Gastrocnemius medialis (tissue), 4 donors: ENCODE data around the gene IGLL5. TPM values are rescaled to one million over a fixed set of nuclear protein-coding genes. Genes with fewer than 3 reads are reported as not detected.

Source experiments
- ATAC-seq, 2 donors: fragments of 150-250 bp; one replicate each; pipeline ENCODE4 v1.9.1; 2016
- DNase-seq, 2 donors: peaks; one replicate each; pipeline ENCODE4 v3.0.0-alpha.2; 2019
- H3K27ac ChIP-seq, 4 donors: fragments of 200-600 bp; sonication (generic); 1 replicate in 1 of 4; 2 replicates in 3 of 4; pipeline ENCODE4 v1.5.1; 2016 to 2018; ENCODE audit warnings: mild to moderate bottlenecking in 2 of 4, moderate library complexity in 1 of 4
- H3K27me3 ChIP-seq, 3 donors: fragments of 200-600 bp; sonication (generic) in 2 of 3; 1 replicate in 1 of 3; 2 replicates in 2 of 3; pipeline versions ENCODE4 v1.5.1 to v1.6.0; 2016 to 2019; ENCODE audit warnings: mild to moderate bottlenecking in 1 of 3, moderate library complexity in 1 of 3
- H3K36me3 ChIP-seq, 2 donors: fragments of 200-600 bp; sonication (generic) in 1 of 2; one replicate each; pipeline ENCODE4 v1.5.1; 2017 to 2018
- H3K4me1 ChIP-seq, 2 donors: fragments of 200-600 bp; sonication (generic) in 1 of 2; one replicate each; pipeline ENCODE4 v1.5.1; 2016 to 2017; ENCODE audit warnings: mild to moderate bottlenecking in 2 of 2
- H3K4me3 ChIP-seq, 4 donors: fragments of 200-600 bp; sonication (generic) in 3 of 4; 1 replicate in 1 of 4; 2 replicates in 3 of 4; pipeline ENCODE4 v1.5.1; 2016 to 2019; ENCODE audit warnings: mild to moderate bottlenecking in 2 of 4
- H3K9me3 ChIP-seq, 3 donors: fragments of 200-600 bp; sonication (generic) in 2 of 3; 1 replicate in 1 of 3; 2 replicates in 2 of 3; pipeline ENCODE4 v1.5.1; 2016 to 2019
- CTCF ChIP-seq, 5 experiments: fragments of 450-650 bp in 3 of 5; fragments of 200-600 bp in 2 of 5; sonication (generic) in 2 of 5; IDR thresholded peaks in 4 of 5; conservative IDR thresholded peaks in 1 of 5; 1 replicate in 4 of 5; 2 replicates in 1 of 5; pipeline ENCODE4 v1.5.1; 2016 to 2019; ENCODE audit warnings: antibody characterized with exemption in 5 of 5, mild to moderate bottlenecking in 3 of 5, moderate library complexity in 3 of 5
- POLR2A ChIP-seq, 2 donors: fragments of 450-650 bp; IDR thresholded peaks; one replicate each; pipeline ENCODE4 v1.6.1; 2017; ENCODE audit warnings: antibody characterized with exemption in 2 of 2, mild to moderate bottlenecking in 2 of 2, moderate library complexity in 2 of 2
- in situ Hi-C, 4 donors: fragments of 200-750 bp; cut with MboI; loops; one replicate each; pipeline versions ENCODE4 v1.15.0 to v1.8.0; 2017; ENCODE audit warnings: low sequenced_read_pairs in 4 of 4
- intact Hi-C: fragments of 100-400 bp; cut with DNase I; formaldehyde crosslinking; loops from one replicate; pipeline ENCODE4 v1.15.1; 2023; ENCODE audit warnings: low total_unique reads
- total RNA-seq, 4 donors: library from RNA; depleted of rRNA; stranded (reverse); fragments of >200 nt; gene quantifications; one replicate each; pipeline versions ENCODE4 v1.1.0 to v1.2.3, GENCODE V29; 2016

The IGLL5 gene
- total RNA-seq, 4 donors from 2014 or later = 0.49 TPM; not detected in 3

GRCh38 chr22:22857607-22858558 lies 29.7 kb upstream of the IGLL5 start:
- Histone ChIP-seq H3K36me3 (no peaks in the 10 kb centered on the region), H3K9me3 (no peaks in the 10 kb centered on the region), H3K4me3 (no peak overlapping the region), H3K4me1 (no peaks in the 10 kb centered on the region), H3K27me3 (peaks cover 0 to 6% (median 0%) of the 10 kb centered on the region in 3 donors), H3K27ac (no peak overlapping the region)
- intact Hi-C loops (no loop called here), in situ Hi-C loops (loop anchor here in 1 of 4 donors (10.0 kb wide), 1 partner anchor 267 kb away; no protein-coding TSS in a partner anchor)
- ATAC-seq (no peak), DNase-seq (no peak)
- TF ChIP-seq POLR2A (IDR thresholded peaks at IDR 0.05) (no peak), CTCF (IDR thresholded peaks at IDR 0.05 in 4 of 5, conservative IDR thresholded peaks at IDR 0.05 in 1 of 5) (no peak)

GRCh38 chr22:22858559-22858937 lies 29.1 kb upstream of the IGLL5 start:
- no peak overlapping the region for H3K4me3 ChIP-seq
- intact Hi-C loops = no loop called here
- in situ Hi-C loops = loop anchor here in 1 of 4 donors (10.0 kb wide), 1 partner anchor 266 kb away; no protein-coding TSS in a partner anchor

GRCh38 chr22:22863001-22863400 lies 24.6 kb upstream of the IGLL5 start:
- intact Hi-C loops (no loop called here), in situ Hi-C loops (no loop called here)
- TF ChIP-seq POLR2A (IDR thresholded peaks at IDR 0.05) (no peak), CTCF (IDR thresholded peaks at IDR 0.05 in 4 of 5, conservative IDR thresholded peaks at IDR 0.05 in 1 of 5) (no peak)
- Histone ChIP-seq H3K9me3 (no peaks in the 10 kb centered on the region), H3K27me3 (no peaks in the 10 kb centered on the region), H3K27ac (no peak overlapping the region), H3K4me3 (no peak overlapping the region), H3K36me3 (no peaks in the 10 kb centered on the region), H3K4me1 (no peaks in the 10 kb centered on the region)
- no peak for DNase-seq
- no peak for ATAC-seq

More at GRCh38 chr22:22858559-22858937, 29.1 kb upstream of the IGLL5 start:
- Histone ChIP-seq H3K27me3 (peaks cover 0 to 6% (median 0%) of the 10 kb centered on the region in 3 donors), H3K27ac (no peak overlapping the region), H3K4me1 (no peaks in the 10 kb centered on the region), H3K36me3 (no peaks in the 10 kb centered on the region), H3K9me3 (no peaks in the 10 kb centered on the region)
- ATAC-seq (no peak), DNase-seq (no peak)
- TF ChIP-seq POLR2A (IDR thresholded peaks at IDR 0.05) (no peak), CTCF (IDR thresholded peaks at IDR 0.05 in 4 of 5, conservative IDR thresholded peaks at IDR 0.05 in 1 of 5) (no peak)

- H3K27me3 ChIP-seq = no peaks in the 10 kb centered on the region
- TF ChIP-seq POLR2A (IDR thresholded peaks at IDR 0.05) (no peak), CTCF (IDR thresholded peaks at IDR 0.05 in 4 of 5, conservative IDR thresholded peaks at IDR 0.05 in 1 of 5) (no peak)
- H3K27ac ChIP-seq = no peak overlapping the region
- DNase-seq = no peak
- no peak overlapping the region for H3K4me3 ChIP-seq
- in situ Hi-C loops = no loop called here
- intact Hi-C loops = no loop called here
- no peak for ATAC-seq
- no peaks in the 10 kb centered on the region for H3K36me3 ChIP-seq
- no peaks in the 10 kb centered on the region for H3K4me1 ChIP-seq
- no peaks in the 10 kb centered on the region for H3K9me3 ChIP-seq
Observed at GRCh38 chr22:22865311-22866072, 22.1 kb upstream of the IGLL5 start.
